GM11168 (cell line): ENCODE measurements around the gene PSMF1.
"Not testable (repeated sequence)": the region's sequence is repeated elsewhere in the genome, so short reads cannot be mapped to it uniquely, and the experiment has no call there.

Experiments
- in situ Hi-C: fragments of 300-500 bp; cut with MboI; formaldehyde crosslinking; loops from one replicate; pipeline ENCODE4 v1.12.0; 2022; ENCODE audit warnings: low sequenced_read_pairs; ENCODE audit not compliant: unreplicated experiment

The PSMF1 gene

DNA sequence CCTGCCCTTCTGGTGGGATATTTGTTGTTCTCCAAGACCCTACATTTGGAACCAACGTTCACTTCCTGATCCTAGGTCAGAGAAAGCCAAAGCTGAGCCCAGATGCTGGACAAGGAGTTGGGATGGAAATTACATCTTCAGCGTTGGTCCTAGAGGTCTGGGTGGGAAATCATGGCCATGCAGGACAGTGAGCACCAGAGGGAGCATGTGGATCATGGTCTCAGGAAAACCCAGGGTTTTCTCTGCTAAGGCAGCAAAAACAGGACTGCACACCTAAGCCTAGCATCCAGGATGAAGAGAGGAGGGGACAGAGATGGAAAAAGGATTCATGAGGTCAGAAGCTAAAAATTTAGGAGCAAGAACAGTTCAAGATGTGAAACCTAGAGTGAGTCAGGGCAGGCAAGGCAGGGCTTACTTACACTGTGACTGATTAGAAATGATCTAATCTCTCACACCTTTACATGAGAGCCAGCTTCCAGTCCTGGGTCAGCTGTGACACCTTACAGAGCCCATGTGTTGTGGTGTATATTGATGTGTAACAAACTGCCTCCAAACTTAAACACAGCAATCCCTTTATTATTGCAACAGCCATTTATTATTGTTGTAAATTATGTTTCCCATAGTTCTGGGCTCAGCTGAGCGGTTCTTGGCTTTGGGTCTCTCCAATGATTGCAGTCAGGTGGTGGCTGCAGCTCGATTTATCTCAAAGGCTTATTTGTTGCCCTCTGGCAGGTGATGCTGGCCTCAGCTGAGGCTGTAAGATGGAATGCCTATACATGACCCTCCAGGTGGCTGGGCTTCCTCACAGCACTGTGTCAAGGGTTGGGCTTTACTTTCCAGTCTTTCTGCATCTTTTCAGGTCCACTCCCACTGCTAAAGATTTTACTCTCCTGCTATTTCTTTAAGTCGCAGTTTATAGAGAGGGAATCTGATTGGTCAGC, 91.3 kb downstream of the PSMF1 start:
- in situ Hi-C loops, result no loop called here

GRCh38 chr20:1210501-1210900, 92.1 kb downstream of the PSMF1 start:
- in situ Hi-C loops, result no loop called here

DNA sequence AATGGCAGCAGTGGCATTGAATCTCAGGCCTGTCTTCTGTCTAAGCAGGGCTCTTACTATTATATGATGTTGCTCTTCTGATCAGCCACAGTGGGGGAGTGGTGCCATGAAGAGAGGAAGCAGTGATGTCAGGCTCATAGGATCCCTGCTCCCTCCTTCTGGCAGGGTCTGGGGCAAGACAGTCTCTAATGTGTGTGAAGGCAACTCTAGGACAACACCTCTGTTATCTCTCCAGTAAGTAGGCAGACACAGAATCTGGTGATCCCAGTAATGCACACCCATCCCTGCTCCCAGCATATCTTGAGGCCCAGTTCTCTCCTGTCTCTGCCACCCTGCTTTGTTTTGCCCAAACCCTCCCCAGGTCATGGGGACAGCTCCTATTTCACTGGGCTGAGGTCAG, 93.6 kb downstream of the PSMF1 start:
- in situ Hi-C loops, result no loop called here

DNA sequence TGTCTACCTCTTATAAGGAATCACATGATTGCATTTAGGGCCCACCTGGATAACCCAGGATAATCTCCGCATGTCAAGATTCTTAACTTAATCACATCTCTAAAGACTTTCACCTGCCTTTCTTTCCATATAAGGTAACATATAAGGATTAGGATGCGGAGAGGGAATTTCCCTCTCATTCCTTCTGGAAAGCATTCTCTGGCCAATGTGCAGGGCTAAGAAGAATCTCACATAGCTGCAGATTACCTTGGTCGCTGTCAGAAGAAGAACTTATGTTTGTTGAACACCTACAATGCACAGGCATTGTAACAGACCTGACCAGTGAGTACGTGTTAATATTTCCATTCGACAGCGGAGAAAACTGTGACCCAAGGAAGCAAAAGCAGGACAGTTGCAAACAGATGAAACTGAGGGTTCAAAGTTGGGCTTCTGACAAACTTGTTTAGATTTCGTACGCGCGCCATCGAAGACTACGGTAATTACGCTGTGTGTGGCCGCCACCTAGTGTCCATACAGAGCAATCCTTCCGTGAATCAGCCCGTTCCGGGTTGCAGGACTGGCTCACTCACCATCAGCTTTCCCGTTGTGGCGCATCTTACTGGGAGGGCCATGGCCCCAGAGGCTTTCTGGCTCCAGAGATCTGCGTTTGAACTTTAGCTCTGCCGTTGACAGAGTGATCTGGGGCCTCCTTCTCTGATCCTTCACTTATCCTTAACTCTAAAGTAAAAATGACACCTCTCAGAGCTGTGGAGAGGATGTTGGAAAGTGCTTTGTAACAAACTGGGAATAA, 94.4 kb downstream of the PSMF1 start:
- in situ Hi-C loops, result no loop called here

GRCh38 chr20:1214838-1215261, 96.4 kb downstream of the PSMF1 start:
- in situ Hi-C loops, result no loop called here

DNA sequence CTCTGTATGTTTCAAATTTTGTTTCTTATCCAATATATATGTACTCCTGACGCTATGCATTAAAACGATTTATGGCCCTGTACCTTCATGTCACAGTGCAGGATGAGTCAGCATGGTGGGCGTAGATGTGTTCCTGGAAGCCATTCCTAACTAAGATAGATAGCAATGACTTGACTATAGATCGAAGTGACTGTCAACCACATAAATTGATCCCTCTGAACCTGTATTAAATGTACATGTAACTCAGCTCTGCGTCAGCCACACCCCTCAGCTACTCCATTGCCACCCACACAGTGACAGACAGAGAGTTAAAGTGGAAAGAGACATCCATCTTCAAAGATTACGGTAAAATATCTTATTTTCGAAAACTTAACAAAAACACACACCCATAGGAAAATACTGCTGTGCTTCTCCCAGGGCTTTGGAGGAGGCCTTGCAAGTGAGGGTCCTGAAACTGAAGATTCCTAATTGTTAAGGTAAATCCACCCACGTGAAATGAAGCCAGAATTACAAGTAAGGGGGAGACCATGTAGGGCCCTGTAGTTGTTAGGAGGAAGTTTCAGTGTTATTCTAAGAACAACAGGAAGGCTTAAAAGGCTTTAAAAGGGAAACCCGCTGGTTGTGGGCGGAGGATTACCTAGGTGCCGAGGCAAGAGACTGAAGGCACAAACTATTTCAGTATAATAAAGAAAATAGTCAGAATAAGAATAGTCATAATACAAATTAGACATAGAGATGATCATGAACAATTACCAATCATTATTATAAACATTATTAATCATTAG, 97.2 kb downstream of the PSMF1 start:
- in situ Hi-C loops, result no loop called here

- in situ Hi-C loops, result not testable (repeated sequence)
Measured at GRCh38 chr20:1216527-1217427, 98.4 kb downstream of the PSMF1 start.
